HFF-Myc (cell line): Measurements from ENCODE around the gene GAA.

Source experiments
- DNase-seq: peaks from one replicate; pipeline ENCODE4 v3.0.0-alpha.2; 2011; ENCODE audit warnings: low read depth; ENCODE audit errors: extremely low read depth
- H3K4me3 ChIP-seq: replicated peaks from 2 replicates; pipeline ENCODE4 v1.5.1; 2011; ENCODE audit warnings: low read depth, mild to moderate bottlenecking, control low read depth, low read length
- CTCF ChIP-seq: IDR thresholded peaks from 2 replicates; pipeline ENCODE4 v1.5.1; 2012; ENCODE audit warnings: mild to moderate bottlenecking, low read depth, low read length, control low read depth; ENCODE audit errors: missing control alignments

The GAA gene

GRCh38 chr17:80097844-80098691, 3.3 kb upstream of the GAA start:
- DNase-seq, result no peak
- H3K4me3 ChIP-seq, result no peak overlapping the region
- TF ChIP-seq CTCF, result no peak

- no peak for DNase-seq
- no peak overlapping the region for H3K4me3 ChIP-seq
- no peak for TF ChIP-seq CTCF
Observed at GRCh38 chr17:80099291-80100034, 1.9 kb upstream of the GAA start.

- no peak for TF ChIP-seq CTCF
- H3K4me3 ChIP-seq, result no peak overlapping the region
- no peak for DNase-seq
Observed at GRCh38 chr17:80100035-80100323, 1.4 kb upstream of the GAA start.

GRCh38 chr17:80101946-80102663, 724 bp downstream of the GAA start:
- TF ChIP-seq CTCF, result no peak
- peak overlapping the region; percentile 87 for H3K4me3 ChIP-seq
- DNase-seq, result no peak

- H3K4me3 ChIP-seq, result peak overlapping the region; percentile 87
- no peak for TF ChIP-seq CTCF
- no peak for DNase-seq
Observed at GRCh38 chr17:80102664-80103448, 1.5 kb downstream of the GAA start.

GRCh38 chr17:80103449-80104085, 2.2 kb downstream of the GAA start:
- TF ChIP-seq CTCF, result no peak
- H3K4me3 ChIP-seq, result no peak overlapping the region
- DNase-seq, result no peak
